ENCODE data around the gene SGCD.
A peak's percentile ranks its signal among the peaks of the same experiment; 100 is the strongest.

Gene SGCD

GRCh38 chr5:156405988-156406387 is 79.0 kb downstream of the SGCD start:
- peak in 1 of 2 experiments; percentile 12 for DNase-seq

GRCh38 chr5:156407251-156407650 is 80.3 kb downstream of the SGCD start:
- DNase-seq: no peak

GRCh38 chr5:156409834-156410233 is 82.9 kb downstream of the SGCD start:
- DNase-seq: no peak

DNA sequence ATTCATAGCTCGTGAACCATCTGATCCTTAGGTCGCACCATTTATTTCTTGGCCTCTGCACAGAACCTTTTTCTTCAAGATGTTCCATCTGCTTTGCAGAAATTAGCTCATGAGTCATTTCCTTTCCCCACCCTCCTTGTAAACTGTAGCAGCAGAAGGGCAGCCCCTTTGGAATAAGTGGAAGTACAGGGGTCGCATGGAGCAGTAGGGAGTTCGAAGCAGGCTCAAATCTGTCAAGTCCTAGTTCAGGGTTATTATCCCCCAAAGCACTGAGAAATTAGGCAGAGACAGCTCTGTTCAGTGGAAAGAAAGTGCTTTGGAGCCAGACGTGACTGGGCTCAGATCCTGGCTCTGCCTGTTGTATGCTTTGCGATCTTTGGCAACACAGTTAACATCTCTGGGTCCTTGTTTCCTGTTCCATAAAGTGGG is 84.2 kb downstream of the SGCD start:
- peak in 1 of 2 experiments; percentile 84 for DNase-seq

GRCh38 chr5:156411957-156412356 is 85.0 kb downstream of the SGCD start:
- DNase-seq: no peak

GRCh38 chr5:156414391-156414790 is 87.4 kb downstream of the SGCD start:
- peak in 1 of 2 experiments; percentile 69 for DNase-seq

DNA sequence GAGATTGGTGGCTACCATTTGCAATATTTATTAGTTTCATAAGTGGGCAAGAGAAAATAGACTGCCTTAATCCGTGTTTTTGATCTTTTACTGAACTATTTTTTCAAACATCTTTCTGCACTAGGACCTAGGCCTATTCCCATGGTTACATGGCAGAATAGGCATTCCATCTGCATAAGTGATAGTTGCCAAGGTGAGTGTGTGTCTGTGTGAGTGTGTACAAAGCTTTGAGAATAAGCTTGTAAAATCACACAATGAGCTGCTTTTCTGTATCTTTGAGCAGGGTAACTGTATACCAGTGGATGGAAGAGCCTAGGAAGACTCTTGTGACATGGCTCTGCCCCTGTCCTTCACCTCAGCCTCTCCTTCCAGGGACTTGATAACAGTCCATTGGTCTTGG is 92.7 kb downstream of the SGCD start:
- DNase-seq: no peak

- DNase-seq: no peak
Observed at GRCh38 chr5:156420665-156421064, 93.7 kb downstream of the SGCD start.

DNA sequence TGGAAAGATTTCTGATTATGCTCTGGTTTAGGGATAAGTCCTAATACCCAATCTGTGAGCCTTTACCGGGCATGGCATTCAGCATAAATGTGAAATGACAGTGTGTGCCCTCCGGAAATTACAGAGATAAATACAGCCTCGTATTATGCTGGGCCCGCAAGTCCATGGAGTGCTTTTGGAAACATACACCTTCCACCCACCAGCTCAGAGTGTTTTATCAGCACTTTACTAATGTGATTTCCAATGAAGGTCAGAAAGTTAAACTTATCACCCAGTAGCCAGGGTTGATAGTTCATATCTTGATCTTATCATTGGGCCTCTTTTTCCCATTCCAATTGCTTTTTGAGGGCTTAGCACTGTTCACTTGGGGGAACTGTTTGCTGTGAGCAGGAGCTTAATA is 94.8 kb downstream of the SGCD start:
- DNase-seq: no peak

DNA sequence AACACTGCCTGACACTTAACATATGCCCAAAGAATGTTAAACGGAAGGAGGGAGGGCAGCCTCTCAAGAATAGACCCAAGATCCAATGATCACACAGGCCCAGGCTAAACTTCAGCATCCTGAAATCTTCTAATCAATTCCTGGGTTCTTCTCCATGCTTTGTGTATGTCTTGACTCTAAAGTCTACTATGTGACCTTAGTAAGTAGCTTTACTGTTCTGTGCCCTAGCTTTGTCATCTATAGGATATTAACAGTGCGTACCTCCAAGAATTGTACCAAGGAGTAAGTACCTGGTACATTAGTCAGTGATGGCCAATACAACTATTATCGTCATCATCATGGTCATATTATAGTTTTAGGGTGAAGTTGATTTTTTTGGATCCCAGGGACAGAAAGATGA is 96.6 kb downstream of the SGCD start:
- DNase-seq: no peak

DNA sequence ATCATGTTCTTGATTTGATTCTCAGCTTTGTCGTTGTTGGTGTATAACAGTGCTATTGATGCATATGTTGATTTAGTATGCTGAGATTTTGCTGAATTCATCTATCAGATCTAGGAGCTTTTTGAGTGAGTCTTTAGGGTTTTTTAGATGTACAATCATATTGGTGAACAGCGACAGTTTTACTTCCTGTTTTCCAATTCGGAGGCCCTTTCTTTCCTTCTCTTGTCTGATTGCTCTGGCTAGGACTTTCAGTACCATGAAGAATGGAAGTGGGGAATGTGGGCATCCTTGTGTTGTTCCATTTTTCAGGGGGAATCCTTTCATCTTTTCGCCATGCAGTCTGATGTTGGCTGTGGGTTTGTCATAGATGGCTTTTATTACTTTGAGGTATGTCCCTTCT is 100.4 kb downstream of the SGCD start:
- DNase-seq: no peak

DNA sequence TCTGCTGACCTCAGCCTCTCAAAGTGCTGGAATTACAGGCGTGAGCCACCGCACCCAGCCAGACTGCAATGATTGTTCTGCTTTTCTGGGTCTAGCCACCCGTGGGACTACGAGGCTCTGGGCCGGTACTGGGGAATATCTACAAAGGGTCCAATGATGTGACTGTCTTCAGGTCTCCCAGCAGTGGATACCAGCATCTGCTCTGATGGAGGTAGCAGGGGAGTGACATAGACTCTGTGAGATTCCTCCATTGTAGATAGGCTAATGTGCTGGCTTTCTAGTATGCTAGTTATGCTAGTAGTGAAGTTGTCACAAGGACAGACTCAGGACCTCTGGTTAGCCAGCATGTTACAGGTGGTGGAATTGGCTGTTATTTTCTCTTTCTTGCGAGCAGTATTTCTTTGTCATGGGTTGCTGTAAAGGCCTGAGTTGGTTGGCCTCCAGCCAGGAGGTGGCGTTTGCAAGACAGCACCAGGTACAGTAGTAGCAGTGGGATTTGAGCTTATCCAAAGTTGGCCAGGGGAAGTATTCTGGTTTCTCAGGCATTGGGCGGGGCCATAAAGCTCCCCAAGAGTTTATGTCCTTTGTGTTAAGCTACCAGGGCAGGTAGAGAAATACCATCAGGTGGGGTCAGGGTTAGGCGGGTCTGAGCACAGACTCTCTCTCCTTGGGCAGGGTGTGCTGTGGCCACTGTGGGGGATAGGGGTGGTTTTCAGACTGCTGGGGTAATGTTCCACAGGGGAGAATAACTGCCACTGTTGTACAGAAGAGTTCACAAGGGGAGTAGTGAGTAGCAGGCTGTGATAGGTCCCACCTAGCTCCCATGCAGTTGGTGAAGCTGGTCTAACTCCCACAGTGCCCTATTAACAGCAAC is 105.2 kb downstream of the SGCD start:
- no peak for DNase-seq

- DNase-seq: no peak
Observed at GRCh38 chr5:156432830-156433105, 105.8 kb downstream of the SGCD start.

DNA sequence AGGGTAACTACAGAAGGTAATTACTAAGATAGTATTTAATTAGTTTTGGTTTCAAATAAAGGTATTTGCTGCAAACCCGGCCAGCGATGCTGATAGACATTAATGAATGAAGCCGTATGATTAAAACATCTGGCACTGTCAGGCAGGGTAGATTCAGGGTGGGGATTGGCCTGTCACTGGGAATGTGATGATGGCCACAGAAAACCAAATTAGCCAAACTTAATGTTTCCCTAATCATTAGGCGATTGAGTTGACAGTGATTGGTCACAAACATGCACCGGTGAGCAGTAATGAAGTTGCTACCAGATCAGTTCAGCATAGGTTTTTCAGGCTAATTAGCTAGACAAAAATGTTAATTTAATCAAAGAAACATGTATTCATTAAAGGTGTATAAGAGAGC is 107.5 kb downstream of the SGCD start:
- DNase-seq: no peak

DNA sequence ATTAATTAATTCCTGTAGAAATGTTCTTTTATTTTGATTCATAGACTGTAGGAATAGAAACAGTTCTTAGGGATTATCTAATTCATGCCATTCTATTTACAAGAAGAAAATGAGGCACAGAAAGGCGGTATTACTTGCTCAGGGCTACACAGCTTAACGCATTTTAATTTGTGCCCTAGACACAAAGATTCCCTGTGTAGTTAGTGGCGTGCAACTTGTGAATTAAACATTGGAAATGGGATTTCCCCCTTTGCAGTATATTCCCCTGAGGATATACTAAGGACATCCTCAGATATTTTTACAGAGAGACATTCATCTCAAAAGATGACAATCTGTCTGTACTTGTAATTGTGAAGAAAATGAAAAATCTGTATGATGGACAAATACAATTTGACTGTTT is 108.1 kb downstream of the SGCD start:
- no peak for DNase-seq

DNA sequence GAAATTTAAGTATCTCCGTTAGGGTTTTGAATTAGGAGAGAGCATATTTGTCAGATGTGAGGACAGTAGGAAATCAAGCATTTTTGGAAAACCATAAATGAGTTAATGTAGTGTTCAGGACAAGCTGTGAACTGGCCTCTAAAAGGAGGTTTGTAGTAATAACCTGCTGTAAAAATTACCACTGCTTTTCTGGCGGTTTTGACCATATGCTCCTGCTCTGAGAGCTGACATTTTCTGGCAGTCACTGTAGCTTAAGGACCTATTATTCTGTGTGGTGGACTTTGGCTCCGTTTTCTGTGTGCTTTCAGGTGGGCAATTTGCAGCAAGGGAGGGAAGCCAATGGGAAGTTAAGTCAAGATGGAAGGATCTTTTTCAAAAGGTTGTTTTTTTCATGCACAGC is 111.1 kb downstream of the SGCD start:
- peak; percentile 13 to 52 for DNase-seq

DNA sequence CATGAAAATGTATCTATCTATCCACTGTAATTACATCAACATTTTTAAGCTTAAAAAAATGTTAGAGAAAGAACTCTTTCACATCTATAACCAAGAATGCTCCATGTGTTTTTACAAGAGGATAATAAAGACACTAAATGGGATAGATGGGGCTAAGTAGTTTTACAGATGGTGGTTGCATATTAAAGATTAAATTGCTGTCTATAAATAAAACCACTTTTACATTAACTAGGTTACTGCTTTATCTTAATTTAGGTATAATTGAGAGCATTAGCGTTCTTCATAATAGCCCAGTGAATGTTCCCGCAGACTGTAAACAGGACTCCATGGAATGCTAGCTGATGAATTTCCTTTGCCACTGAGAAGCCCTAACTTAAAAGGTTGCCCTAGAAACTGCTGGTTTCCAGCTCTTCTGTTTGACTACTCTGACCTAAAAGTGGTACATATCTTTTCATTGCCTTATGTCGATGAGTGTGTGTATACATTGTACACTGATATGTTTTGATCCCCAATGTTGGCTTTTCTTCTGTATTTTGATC is 117.9 kb downstream of the SGCD start:
- no peak for DNase-seq

- DNase-seq: no peak
Observed at GRCh38 chr5:156446526-156446925, 119.6 kb downstream of the SGCD start.

- no peak for DNase-seq
Observed at GRCh38 chr5:156450778-156451177, 123.8 kb downstream of the SGCD start.

- no peak for DNase-seq
Observed at GRCh38 chr5:156451505-156451904, 124.5 kb downstream of the SGCD start.

DNA sequence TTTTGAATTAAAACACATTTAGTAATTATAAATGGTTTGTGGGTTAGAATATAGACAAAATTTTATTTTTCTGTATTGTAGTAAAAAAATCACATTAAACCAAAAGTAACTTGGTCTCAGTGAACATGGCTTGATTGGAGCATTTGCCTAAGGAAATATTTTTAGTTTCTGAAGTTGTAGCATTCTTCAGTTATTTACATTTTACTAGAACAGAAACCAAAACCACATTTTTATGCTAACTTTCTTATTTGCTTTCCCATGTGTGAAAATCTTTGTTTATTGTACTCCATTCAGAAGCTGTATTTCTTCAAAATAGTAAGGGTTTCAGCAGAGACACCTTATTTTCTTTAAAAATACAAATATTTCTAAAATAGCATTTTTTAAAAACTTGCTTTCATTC is 129.9 kb downstream of the SGCD start:
- DNase-seq: no peak

- DNase-seq: no peak
Observed at GRCh38 chr5:156459812-156460385, 132.9 kb downstream of the SGCD start.

- no peak for DNase-seq
Observed at GRCh38 chr5:156460471-156460870, 133.5 kb downstream of the SGCD start.

DNA sequence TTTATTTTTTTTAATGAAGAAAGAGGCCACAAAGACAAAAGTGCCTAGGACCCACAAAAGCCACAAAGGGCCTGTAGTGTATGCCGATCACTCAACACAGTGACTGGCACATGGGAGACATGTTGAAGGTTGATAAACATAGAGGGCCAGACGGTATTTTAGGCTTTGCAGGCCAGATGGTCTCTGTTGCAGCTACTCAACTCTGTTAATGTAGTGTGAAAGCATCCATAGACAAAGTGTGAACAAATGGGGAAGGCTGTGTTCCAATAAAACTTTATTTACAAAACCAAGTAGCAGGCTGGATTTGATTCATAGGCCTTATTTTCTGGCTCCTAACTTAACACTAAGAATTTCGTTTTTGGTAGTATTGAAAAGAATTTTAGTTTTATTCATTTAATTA is 139.9 kb downstream of the SGCD start:
- no peak for DNase-seq

GRCh38 chr5:156469636-156470035 is 142.7 kb downstream of the SGCD start:
- no peak for DNase-seq

All from NCI-H446 (cell line).